Astrocyte of the hippocampus (primary cell): ENCODE measurements around the gene FOSL2.
A peak's percentile ranks its signal among the peaks of the same experiment; 100 is the strongest.

Experiments used
- DNase-seq: peaks from one replicate; pipeline ENCODE4 v3.0.0; 2011; ENCODE audit warnings: low read depth, low spot score

FOSL2 gene

GRCh38 chr2:28411956-28412609 is 19.4 kb downstream of the FOSL2 start:
- peak; percentile 13 for DNase-seq

GRCh38 chr2:28412625-28413151 is 20.0 kb downstream of the FOSL2 start:
- DNase-seq: no peak

DNA sequence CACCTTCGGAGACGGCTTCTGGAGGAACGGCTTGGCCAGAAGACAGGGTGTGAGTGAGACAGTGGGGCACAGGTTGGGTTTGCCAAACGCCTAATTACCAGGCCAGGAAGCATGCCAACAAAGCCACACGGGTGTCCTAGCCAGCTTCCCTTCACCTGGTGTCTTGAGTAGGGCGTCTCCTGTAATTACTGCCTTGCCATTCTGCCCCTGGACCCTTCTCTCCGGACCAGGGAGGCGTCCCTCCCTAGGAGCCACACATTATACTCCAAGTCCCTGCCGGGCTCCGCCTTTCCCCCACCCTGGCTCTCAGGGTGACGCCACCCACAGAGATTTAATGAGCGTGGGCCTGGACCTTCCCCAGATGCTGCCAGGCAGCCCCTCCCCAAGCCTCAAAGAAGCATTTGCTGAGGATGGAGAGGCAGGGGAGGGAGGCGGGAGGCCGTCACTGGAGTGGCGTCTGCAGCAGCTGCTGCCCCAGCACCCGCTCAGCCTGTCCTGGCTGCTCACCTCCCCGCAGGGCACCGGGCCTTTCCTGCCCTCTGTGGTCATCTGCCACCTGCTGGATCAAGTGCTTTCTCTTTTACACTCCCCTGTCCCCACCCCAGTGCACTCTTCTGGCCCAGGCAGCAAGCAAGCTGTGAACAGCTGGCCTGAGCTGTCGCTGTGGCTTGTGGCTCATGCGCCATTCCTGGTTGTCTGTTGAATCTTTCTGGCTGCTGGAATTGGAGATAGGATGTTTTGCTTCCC is 20.7 kb downstream of the FOSL2 start:
- peak; percentile 51 for DNase-seq

DNA sequence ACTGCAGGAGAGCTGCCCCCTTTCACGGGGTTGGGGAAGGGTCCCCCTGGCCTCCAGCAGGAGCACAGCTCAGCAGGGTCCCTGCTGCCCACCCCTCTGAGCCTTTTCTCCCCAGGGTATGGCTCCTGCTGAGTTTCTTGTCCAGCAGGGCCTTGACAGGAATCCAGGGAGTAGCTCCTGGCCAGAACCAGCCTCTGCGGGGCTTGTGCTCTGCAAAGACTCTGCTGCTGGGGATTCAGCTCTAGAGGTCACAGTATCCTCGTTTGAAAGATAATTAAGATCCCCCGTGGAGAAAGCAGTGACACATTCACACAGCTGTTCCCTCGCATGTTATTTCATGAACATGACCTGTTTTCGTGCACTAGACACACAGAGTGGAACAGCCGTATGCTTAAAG is 21.2 kb downstream of the FOSL2 start:
- DNase-seq: peak; percentile 37

DNA sequence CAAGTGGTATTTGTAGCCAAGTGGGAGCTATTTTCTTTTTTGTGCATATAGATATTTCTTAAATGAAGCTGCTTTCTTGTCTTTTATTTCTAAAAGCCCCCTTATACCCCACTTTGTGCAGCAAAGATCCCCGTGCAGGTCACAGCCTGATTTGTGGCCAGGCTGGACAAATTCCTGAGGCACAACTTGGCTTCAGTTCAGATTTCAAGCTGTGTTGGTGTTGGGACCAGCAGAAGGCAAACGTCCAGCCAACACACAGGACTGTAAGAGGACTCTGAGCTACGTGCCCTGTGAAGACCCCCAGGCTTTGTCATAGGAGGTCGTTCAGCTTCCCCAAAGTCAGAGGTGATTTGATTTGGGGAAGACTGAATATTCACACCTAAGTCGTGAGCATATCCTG is 21.9 kb downstream of the FOSL2 start:
- DNase-seq: peak; percentile 73

- peak; percentile 31 for DNase-seq
These were observed 22.4 kb downstream of the FOSL2 start for GRCh38 chr2:28415010-28415409.

- no peak for DNase-seq
These were observed 23.1 kb downstream of the FOSL2 start for GRCh38 chr2:28415715-28416114.

GRCh38 chr2:28419003-28419402 is 26.3 kb downstream of the FOSL2 start:
- DNase-seq: peak; percentile 20

- DNase-seq: peak; percentile 28
These were observed 27.0 kb downstream of the FOSL2 start for GRCh38 chr2:28419443-28420270.

- DNase-seq: peak; percentile 14
These were observed 28.1 kb downstream of the FOSL2 start for GRCh38 chr2:28420722-28421121.

GRCh38 chr2:28422908-28423741 is 30.5 kb downstream of the FOSL2 start:
- DNase-seq: peak; percentile 18

DNA sequence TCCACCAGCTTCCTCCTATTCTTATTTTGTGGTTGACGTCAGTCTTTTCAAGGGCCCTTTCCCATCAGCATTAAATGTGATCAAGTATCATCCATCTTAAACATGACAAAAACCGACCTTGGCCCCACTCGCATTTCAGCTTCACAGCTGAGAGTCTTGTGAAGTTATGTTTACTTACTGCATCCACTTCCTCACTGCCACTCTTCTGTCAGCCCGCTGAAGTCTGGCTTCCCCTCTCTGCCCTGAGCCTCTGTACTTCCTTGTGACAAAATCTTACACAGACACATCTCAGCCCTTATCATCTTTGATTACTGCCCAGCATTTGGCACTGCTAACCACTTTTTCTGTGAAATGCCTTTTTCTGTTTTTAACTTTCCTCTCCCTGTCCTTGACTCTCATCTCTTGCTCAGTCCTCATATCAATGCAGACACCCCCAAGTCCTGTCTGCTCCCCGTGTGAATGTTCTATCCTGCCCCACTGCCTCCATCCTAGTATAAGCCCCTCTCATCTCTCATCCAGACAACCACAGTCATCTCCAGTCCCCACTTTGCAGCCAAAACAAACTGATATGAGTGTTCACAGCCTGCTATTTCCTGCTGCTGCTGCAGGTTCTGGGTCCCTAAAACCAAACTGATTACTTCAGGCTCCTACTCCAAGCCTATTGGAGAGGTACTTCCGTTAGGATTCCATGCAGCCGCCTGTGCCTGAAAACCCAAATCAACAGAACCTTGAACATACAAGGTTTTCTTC is 31.4 kb downstream of the FOSL2 start:
- peak; percentile 33 for DNase-seq

GRCh38 chr2:28424799-28425463 is 32.3 kb downstream of the FOSL2 start:
- no peak for DNase-seq

- DNase-seq: no peak
These were observed 32.8 kb downstream of the FOSL2 start for GRCh38 chr2:28425464-28425835.

- DNase-seq: no peak
These were observed 35.2 kb downstream of the FOSL2 start for GRCh38 chr2:28427741-28428415.

DNA sequence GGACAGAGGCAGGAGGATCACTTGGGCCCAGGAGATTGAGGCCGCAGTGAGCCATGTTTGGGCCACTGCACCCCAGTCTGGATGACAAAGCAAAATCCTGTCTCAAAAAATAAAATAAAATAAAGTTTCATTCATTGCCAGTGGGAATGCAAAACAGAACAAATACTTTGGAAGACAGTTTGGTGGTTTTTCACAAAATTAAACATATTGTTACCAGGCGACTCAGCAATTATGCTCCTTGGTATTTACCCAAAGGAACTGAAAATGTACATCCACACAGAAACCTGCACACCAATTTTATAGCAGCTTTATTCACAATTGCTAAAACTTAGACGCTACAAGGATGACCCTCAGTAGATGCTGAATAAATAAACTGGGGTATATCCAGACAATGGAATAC is 35.8 kb downstream of the FOSL2 start:
- no peak for DNase-seq

- no peak for DNase-seq
These were observed 37.1 kb downstream of the FOSL2 start for GRCh38 chr2:28429636-28430376.

- DNase-seq: no peak
These were observed 37.7 kb downstream of the FOSL2 start for GRCh38 chr2:28430377-28430765.
